HCT116 (cell line): ENCODE data around the gene LPXN. TPM values are rescaled to one million over a fixed set of nuclear protein-coding genes. Genes with fewer than 3 reads are reported as not detected.

ENCODE experiments used
- ATAC-seq: fragments of 200-7000 bp; cut with Tn5 transposase; 2 replicates; pipeline ENCODE4 v1.9.1; 2020; ENCODE audit warnings: mild to moderate bottlenecking, moderate library complexity
- BruUV-seq: library from RNA; stranded (reverse); fragments of 400-500 nt; replicated peaks from 2 replicates; lab custom pipeline; 2021; lab: Mats Ljungman, UMichigan
- CTCF ChIA-PET: fragments of 300-600 bp; sonication (Branson Sonifier 250); formaldehyde crosslinking; loops from one replicate; lab custom pipeline; 2021; ENCODE audit warnings: antibody characterized with exemption; lab: Charles Lee
- POLR2A ChIA-PET: fragments of 300-600, 350-600 bp; sonication (Branson Sonifier 250); formaldehyde crosslinking; loops from one replicate; lab custom pipeline; 2021; ENCODE audit warnings: antibody characterized with exemption; lab: Charles Lee
- RAD21 ChIA-PET, 2 experiments: fragments of 300-600 bp; sonication (Branson Sonifier 250); formaldehyde crosslinking; loops; one replicate each; lab custom pipeline; 2023; ENCODE audit warnings: low total read pairs in 2 of 2; ENCODE audit not compliant: uncharacterized antibody in 2 of 2, unreplicated experiment in 2 of 2, low non-redundant PET in 1 of 2; lab: Charles Lee
- DNase-seq: peaks from one replicate; pipeline ENCODE4 v3.0.0-alpha.2; 2010; ENCODE audit warnings: low read depth, low spot score
- H2AFZ ChIP-seq: fragments of 200-600 bp; shearing (Covaris generic), sonication (generic); 2 replicates; pipeline ENCODE4 v1.6.1; 2017; ENCODE audit warnings: low read depth, mixed run types, mixed read lengths, antibody characterized with exemption, low read length; ENCODE audit not compliant: poor library complexity, severe bottlenecking
- H3K27ac ChIP-seq: 2 replicates; pipeline ENCODE4 v1.5.1; 2012; ENCODE audit warnings: low read depth, low read length
- H3K27me3 ChIP-seq: fragments of 200-600 bp; sonication (generic); 2 replicates; pipeline ENCODE4 v1.6.1; 2016; ENCODE audit warnings: mixed run types, low read length, mixed read lengths; ENCODE audit not compliant: insufficient read depth
- H3K36me3 ChIP-seq, 2 experiments: fragments of 200-500 bp in 1 of 2; fragments of 200-600 bp in 1 of 2; sonication (Bioruptor generic) in 1 of 2; sonication (generic) in 1 of 2; 2 replicates each; pipeline versions ENCODE4 v1.5.1 to v1.6.1; 2014 to 2016; ENCODE audit warnings: low read length in 2 of 2, inconsistent platforms in 1 of 2, mixed read lengths in 1 of 2, mixed run types in 1 of 2; ENCODE audit not compliant: insufficient read depth in 2 of 2, control insufficient read depth in 1 of 2
- H3K4me1 ChIP-seq, 2 experiments: fragments of 200-600 bp in 1 of 2; sonication (generic) in 1 of 2; 2 replicates each; pipeline versions ENCODE4 v1.5.1 to v1.6.1; 2012 to 2017; ENCODE audit warnings: low read length in 2 of 2, inconsistent platforms in 1 of 2, mild to moderate bottlenecking in 1 of 2, mixed read lengths in 1 of 2, mixed run types in 1 of 2, moderate library complexity in 1 of 2; ENCODE audit not compliant: insufficient read depth in 2 of 2, control insufficient read depth in 1 of 2
- H3K4me2 ChIP-seq: fragments of 200-600 bp; sonication (generic); 2 replicates; pipeline ENCODE4 v1.6.1; 2017; ENCODE audit warnings: mixed run types, low read length, mixed read lengths
- H3K4me3 ChIP-seq, 2 experiments: fragments of 200-600 bp in 1 of 2; sonication (generic) in 1 of 2; replicated peaks in 1 of 2; 2 replicates each; pipeline ENCODE4 v1.5.1; 2011 to 2016; ENCODE audit warnings: low read length in 2 of 2, control low read depth in 1 of 2, low read depth in 1 of 2, mild to moderate bottlenecking in 1 of 2, mixed read lengths in 1 of 2, mixed run types in 1 of 2
- H3K79me2 ChIP-seq: fragments of 200-600 bp; sonication (generic); 2 replicates; pipeline ENCODE4 v1.6.1; 2017; ENCODE audit warnings: mild to moderate bottlenecking, mixed run types, low read length, moderate library complexity, mixed read lengths; ENCODE audit not compliant: insufficient read depth
- H3K9ac ChIP-seq: fragments of 200-600 bp; sonication (generic); 2 replicates; pipeline ENCODE4 v1.6.1; 2016; ENCODE audit warnings: low read length, mixed read lengths
- H3K9me2 ChIP-seq: fragments of 200-600 bp; sonication (generic), shearing (Covaris generic); 2 replicates; pipeline ENCODE4 v1.6.1; 2017; ENCODE audit warnings: mixed run types, mild to moderate bottlenecking, moderate library complexity; ENCODE audit not compliant: insufficient read depth
- H3K9me3 ChIP-seq, 2 experiments: fragments of 200-500 bp in 1 of 2; fragments of 200-600 bp in 1 of 2; sonication (Bioruptor generic) in 1 of 2; sonication (generic) in 1 of 2; 2 replicates each; pipeline ENCODE4 v1.6.1; 2014 to 2017; ENCODE audit warnings: low read length in 2 of 2, mixed read lengths in 2 of 2, inconsistent platforms in 1 of 2, low read depth in 1 of 2, mild to moderate bottlenecking in 1 of 2, mixed run types in 1 of 2, moderate library complexity in 1 of 2; ENCODE audit not compliant: control insufficient read depth in 1 of 2, insufficient read depth in 1 of 2
- H4K20me1 ChIP-seq: fragments of 200-600 bp; sonication (generic), shearing (Covaris generic); 2 replicates; pipeline ENCODE4 v1.6.1; 2017; ENCODE audit warnings: mixed run types, mild to moderate bottlenecking, moderate library complexity; ENCODE audit not compliant: insufficient read depth
- FOSL1 ChIP-seq: IDR thresholded peaks from 2 replicates; pipeline ENCODE4 v1.6.1; 2012; ENCODE audit warnings: low read depth
- POLR2A ChIP-seq: IDR thresholded peaks from 2 replicates; pipeline ENCODE4 v1.7.0; 2011; ENCODE audit warnings: borderline replicate concordance; ENCODE audit not compliant: insufficient read depth, insufficient read length; ENCODE audit errors: extremely low read depth
- POLR2AphosphoS5 ChIP-seq: IDR thresholded peaks from 2 replicates; pipeline ENCODE4 v1.6.1; 2011; ENCODE audit warnings: mild to moderate bottlenecking, low read depth, low read length, moderate library complexity
- TCF7L2 ChIP-seq: IDR thresholded peaks from 2 replicates; pipeline ENCODE4 v1.7.0; 2011; ENCODE audit warnings: borderline replicate concordance, inconsistent platforms; ENCODE audit not compliant: insufficient read depth, insufficient read length; ENCODE audit errors: extremely low read depth
- YY1 ChIP-seq: IDR thresholded peaks from 2 replicates; pipeline ENCODE4 v1.6.1; 2011; ENCODE audit warnings: low read length, low read depth, moderate library complexity, mild to moderate bottlenecking; ENCODE audit not compliant: insufficient replicate concordance; ENCODE audit errors: extremely low read depth
- ZFX ChIP-seq: fragments of 450-650 bp; IDR thresholded peaks from 2 replicates; pipeline ENCODE4 v1.6.1; 2017
- ZNF274 ChIP-seq: fragments of 200-500 bp; sonication (Bioruptor generic); IDR thresholded peaks from 2 replicates; pipeline ENCODE4 v1.6.1; 2014; ENCODE audit warnings: mild to moderate bottlenecking, low read depth, low read length, inconsistent platforms
- intact Hi-C: fragments of 100-400 bp; cut with micrococcal nuclease; formaldehyde crosslinking; loops from 2 replicates; pipeline ENCODE4 v1.10.0; 2022
- total RNA-seq: library from RNA; stranded (reverse); gene quantifications from one replicate; pipeline ENCODE4 v1.2.1, GENCODE V29; 2021; ENCODE audit not compliant: unreplicated experiment
- TF ChIP-seq, protein P1 (sequence below), 3 experiments: fragments of 200-600 bp in 1 of 3; sonication (generic) in 1 of 3; IDR thresholded peaks in 2 of 3; conservative IDR thresholded peaks in 1 of 3; 2 replicates each; pipeline ENCODE4 v1.5.1; 2012 to 2017; ENCODE audit warnings: low read depth in 2 of 3, low read length in 2 of 3, antibody characterized with exemption in 1 of 3, borderline replicate concordance in 1 of 3, control low read depth in 1 of 3, mild to moderate bottlenecking in 1 of 3, mixed read lengths in 1 of 3, mixed run types in 1 of 3, moderate library complexity in 1 of 3; ENCODE audit not compliant: insufficient read depth in 1 of 3
- TF ChIP-seq, protein P2 (sequence below): IDR thresholded peaks from 2 replicates; pipeline ENCODE4 v1.6.1; 2011; ENCODE audit warnings: mild to moderate bottlenecking, low read length, moderate library complexity; ENCODE audit not compliant: insufficient replicate concordance; ENCODE audit errors: extremely low read depth

LPXN gene
- total RNA-seq, 1 experiment from 2014 or later, result 3.6 TPM

DNA sequence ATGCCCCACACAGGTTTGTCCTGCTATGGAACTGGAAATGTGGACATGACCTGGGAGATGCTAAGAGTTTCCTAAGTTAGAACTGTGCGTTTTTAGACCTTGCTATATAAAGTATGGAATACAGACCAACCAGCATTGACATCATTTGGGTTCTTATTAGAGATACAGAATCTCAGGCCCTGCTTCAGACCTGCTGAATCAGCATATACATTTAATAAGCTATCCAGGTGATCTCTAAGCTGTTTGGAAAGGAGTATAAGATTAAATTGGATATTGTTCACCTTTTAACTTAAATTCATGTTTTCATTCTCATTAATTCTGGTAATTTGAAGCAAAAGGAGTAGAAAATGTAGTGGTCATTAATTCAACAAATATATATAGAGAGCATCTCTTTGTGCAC, 39.9 kb upstream of the LPXN start:
- Histone ChIP-seq H3K9ac (no peak overlapping the region), H3K36me3 (peaks cover 64 to 76% of the 10 kb centered on the region in 2 experiments), H3K27me3 (no peaks in the 10 kb centered on the region), H3K4me3 (no peak overlapping the region), H3K9me2 (no peaks in the 10 kb centered on the region), H3K79me2 (peaks cover 20% of the 10 kb centered on the region), H3K27ac (no peak overlapping the region), H3K4me1 (no peaks in the 10 kb centered on the region), H4K20me1 (peaks cover 3% of the 10 kb centered on the region; the same call in 1 of the 2 replicates), H3K4me2 (no peak overlapping the region), H3K9me3 (no peaks in the 10 kb centered on the region), H2AFZ (no peak overlapping the region)
- no TSS peak for BruUV-seq
- POLR2A ChIA-PET, result no interaction called here
- RAD21 ChIA-PET, result no interaction called here
- TF ChIP-seq ZNF274, result no peak
- TF ChIP-seq POLR2A, result no peak
- no peak for TF ChIP-seq TCF7L2
- no peak for TF ChIP-seq FOSL1
- TF ChIP-seq, protein P1, sequence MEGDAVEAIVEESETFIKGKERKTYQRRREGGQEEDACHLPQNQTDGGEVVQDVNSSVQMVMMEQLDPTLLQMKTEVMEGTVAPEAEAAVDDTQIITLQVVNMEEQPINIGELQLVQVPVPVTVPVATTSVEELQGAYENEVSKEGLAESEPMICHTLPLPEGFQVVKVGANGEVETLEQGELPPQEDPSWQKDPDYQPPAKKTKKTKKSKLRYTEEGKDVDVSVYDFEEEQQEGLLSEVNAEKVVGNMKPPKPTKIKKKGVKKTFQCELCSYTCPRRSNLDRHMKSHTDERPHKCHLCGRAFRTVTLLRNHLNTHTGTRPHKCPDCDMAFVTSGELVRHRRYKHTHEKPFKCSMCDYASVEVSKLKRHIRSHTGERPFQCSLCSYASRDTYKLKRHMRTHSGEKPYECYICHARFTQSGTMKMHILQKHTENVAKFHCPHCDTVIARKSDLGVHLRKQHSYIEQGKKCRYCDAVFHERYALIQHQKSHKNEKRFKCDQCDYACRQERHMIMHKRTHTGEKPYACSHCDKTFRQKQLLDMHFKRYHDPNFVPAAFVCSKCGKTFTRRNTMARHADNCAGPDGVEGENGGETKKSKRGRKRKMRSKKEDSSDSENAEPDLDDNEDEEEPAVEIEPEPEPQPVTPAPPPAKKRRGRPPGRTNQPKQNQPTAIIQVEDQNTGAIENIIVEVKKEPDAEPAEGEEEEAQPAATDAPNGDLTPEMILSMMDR (IDR thresholded peaks at IDR 0.05 in 2 of 3, conservative IDR thresholded peaks at IDR 0.05 in 1 of 3; ENCODE audit: borderline replicate concordance in 1 of 3, insufficient read depth in 1 of 3, low read depth in 2 of 3, low read length in 2 of 3), result no peak
- CTCF ChIA-PET, result no interaction called here
- ATAC-seq (no peak), DNase-seq (no peak)
- intact Hi-C loops, result loop anchor here (5.0 kb wide), 1 partner anchor 33 kb away; no protein-coding TSS in a partner anchor

DNA sequence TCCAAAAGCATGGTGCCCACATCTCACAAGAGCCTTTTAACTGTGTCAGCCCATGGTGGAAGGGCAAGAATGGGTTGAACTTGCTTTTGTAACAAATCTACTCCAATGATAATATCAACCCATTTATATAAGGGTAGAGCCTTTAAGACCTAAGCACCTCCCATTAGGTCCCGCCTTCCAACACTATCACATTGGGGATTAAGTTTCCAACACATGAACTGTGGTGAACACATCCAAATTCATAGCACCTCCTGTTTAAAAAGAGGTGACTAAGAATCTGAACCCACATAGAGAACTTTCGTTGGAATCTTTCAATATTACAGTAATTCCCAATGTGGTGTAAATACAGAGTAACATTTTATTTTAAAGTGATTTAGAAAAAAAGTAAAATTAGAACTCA, 37.6 kb upstream of the LPXN start:
- Histone ChIP-seq H4K20me1 (peaks cover 8% of the 10 kb centered on the region; the same call in 1 of the 2 replicates), H3K36me3 (peaks cover 58 to 76% of the 10 kb centered on the region in 2 experiments), H3K9me3 (no peaks in the 10 kb centered on the region), H3K9me2 (no peaks in the 10 kb centered on the region), H3K27ac (no peak overlapping the region), H3K9ac (no peak overlapping the region), H2AFZ (no peak overlapping the region), H3K79me2 (peaks cover 33% of the 10 kb centered on the region), H3K4me1 (no peaks in the 10 kb centered on the region), H3K4me3 (no peak overlapping the region), H3K27me3 (no peaks in the 10 kb centered on the region), H3K4me2 (no peak overlapping the region)
- ChIA-PET POLR2A (no interaction called here), RAD21 (no interaction called here), CTCF (interaction anchor here (1.4 kb wide), 1 partner anchor 15 kb away, joined by 3 read pairs; no protein-coding TSS in a partner anchor)
- DNase-seq (no peak), ATAC-seq (no peak)
- intact Hi-C loops, result no loop called here
- BruUV-seq, result no TSS peak
- TF ChIP-seq ZFX (no peak), YY1 (no peak), POLR2AphosphoS5 (no peak)
- TF ChIP-seq, protein P2, sequence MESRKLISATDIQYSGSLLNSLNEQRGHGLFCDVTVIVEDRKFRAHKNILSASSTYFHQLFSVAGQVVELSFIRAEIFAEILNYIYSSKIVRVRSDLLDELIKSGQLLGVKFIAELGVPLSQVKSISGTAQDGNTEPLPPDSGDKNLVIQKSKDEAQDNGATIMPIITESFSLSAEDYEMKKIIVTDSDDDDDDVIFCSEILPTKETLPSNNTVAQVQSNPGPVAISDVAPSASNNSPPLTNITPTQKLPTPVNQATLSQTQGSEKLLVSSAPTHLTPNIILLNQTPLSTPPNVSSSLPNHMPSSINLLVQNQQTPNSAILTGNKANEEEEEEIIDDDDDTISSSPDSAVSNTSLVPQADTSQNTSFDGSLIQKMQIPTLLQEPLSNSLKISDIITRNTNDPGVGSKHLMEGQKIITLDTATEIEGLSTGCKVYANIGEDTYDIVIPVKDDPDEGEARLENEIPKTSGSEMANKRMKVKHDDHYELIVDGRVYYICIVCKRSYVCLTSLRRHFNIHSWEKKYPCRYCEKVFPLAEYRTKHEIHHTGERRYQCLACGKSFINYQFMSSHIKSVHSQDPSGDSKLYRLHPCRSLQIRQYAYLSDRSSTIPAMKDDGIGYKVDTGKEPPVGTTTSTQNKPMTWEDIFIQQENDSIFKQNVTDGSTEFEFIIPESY, result no peak
